NCI-H2171 treated with DMSO at 0.1 percent for 48 hours (cell line): Measurements from ENCODE around the gene BMP5.

Experiments used
- DNase-seq: peaks from one replicate; lab custom pipeline; 2025; lab: John Stamatoyannopoulos, UW

BMP5 gene

GRCh38 chr6:55708711-55709110 is 166.7 kb downstream of the BMP5 start:
- DNase-seq: no peak

DNA sequence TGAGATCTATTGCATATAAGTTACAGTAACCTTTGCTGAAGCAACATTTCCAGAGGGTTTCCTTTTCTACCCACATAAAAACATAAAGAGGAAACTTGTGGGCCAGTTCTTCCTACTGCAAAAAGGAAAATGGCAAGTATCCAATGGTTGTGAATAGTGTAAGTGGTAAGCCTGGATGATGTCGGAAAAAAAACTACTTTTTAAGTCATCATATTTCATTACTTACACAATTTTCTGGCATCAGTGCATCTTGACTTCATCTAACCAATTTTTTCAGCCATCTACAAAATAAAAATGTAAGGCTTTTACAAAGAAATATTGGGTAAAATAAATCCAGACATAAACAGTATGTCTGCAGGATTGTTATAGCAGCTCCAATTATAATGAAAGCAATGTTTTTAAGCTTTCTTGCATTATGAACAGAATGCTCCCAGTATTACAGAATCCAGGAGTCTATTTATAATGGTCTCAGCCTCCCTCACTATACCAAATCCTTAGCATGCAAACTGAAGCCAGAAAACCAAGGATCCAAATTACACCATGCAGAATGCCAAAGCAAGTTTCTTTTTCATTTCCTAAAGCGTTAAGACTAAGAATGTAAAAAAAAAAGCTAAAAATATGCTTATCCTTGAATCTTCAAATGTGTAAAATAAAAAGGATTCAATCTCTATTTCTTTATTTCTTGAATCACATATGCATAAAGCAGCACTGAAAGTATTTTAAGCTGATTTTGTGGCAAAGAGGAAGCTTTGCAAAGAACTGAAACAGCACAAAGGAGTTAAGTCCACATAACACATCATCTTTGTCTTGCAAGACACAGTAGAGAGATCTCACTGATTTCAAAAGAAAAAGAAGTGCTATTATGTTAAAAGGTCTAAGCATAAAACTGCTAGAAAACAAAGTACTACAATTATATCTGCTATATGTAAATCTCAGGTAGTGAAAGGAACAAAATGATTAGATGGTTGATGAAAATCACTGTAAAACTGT is 169.6 kb downstream of the BMP5 start:
- no peak for DNase-seq

DNA sequence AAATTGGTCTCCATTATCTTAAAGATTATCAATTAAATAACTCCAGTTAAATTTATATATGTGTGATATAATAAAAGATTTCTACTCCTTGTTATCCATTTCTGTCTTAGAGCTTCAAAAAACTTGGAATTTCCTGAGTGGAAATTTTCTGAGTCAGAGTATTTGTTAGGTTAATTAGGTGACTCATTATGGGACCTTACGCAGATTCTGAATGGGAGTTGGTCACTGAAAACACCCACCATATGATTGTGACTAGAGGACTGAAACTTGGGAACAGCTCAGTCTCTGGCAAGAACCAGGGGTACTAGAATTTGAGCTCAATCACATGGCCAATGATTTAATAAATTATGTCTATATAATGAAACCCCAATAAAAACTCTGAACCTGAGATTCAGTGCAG is 171.0 kb downstream of the BMP5 start:
- DNase-seq: no peak
